CD4-positive, alpha-beta memory T cell (primary cell): Measurements from ENCODE around the gene RAD9A. TPM values are rescaled to one million over a fixed set of nuclear protein-coding genes. Genes with fewer than 3 reads are reported as not detected.
A peak's percentile ranks its signal among the peaks of the same experiment; 100 is the strongest.

Source experiments
- CTCF ChIA-PET: fragments of 350-600 bp; sonication (Branson Sonifier 250); formaldehyde crosslinking; loops from one replicate; lab custom pipeline; 2021; ENCODE audit warnings: inconsistent platforms; ENCODE audit not compliant: partially characterized antibody; lab: Charles Lee
- POLR2A ChIA-PET: fragments of 350-600 bp; sonication (Branson Sonifier 250); formaldehyde crosslinking; loops from one replicate; lab custom pipeline; 2021; ENCODE audit not compliant: partially characterized antibody; lab: Charles Lee
- DNase-seq, 5 donors: peaks; one replicate each; pipeline versions ENCODE4 v3.0.0 to v3.0.0-alpha.2; 2020 to 2022; ENCODE audit warnings: mixed read lengths in 1 of 5
- H3K27ac ChIP-seq: one replicate; pipeline ENCODE4 v1.7.0; 2013; ENCODE audit warnings: low read depth, low read length
- H3K27me3 ChIP-seq: 2 replicates; pipeline ENCODE4 v1.7.0; 2013; ENCODE audit warnings: mild to moderate bottlenecking, low read length, moderate library complexity; ENCODE audit not compliant: insufficient read depth
- H3K36me3 ChIP-seq: 2 replicates; pipeline ENCODE4 v1.7.0; 2013; ENCODE audit warnings: mild to moderate bottlenecking, low read length, moderate library complexity; ENCODE audit not compliant: insufficient read depth
- H3K4me1 ChIP-seq: 2 replicates; pipeline ENCODE4 v1.7.0; 2013; ENCODE audit warnings: mild to moderate bottlenecking, low read length, moderate library complexity; ENCODE audit not compliant: insufficient read depth
- H3K4me3 ChIP-seq, 2 donors: one replicate each; pipeline ENCODE4 v1.7.0; 2013; ENCODE audit warnings: low read length in 2 of 2, mild to moderate bottlenecking in 1 of 2
- H3K9me3 ChIP-seq, 2 donors: one replicate each; pipeline ENCODE4 v1.7.0; 2013; ENCODE audit warnings: low read length in 2 of 2, control low read depth in 1 of 2; ENCODE audit not compliant: control insufficient read depth in 1 of 2
- H3K27ac Mint-ChIP-seq, 7 donors: one replicate each; pipeline ENCODE4 v1.8.0; 2020 to 2021; ENCODE audit warnings: mixed read lengths in 7 of 7, mild to moderate bottlenecking in 6 of 7, inconsistent platforms in 3 of 7, moderate library complexity in 3 of 7
- H3K27me3 Mint-ChIP-seq, 2 donors: one replicate each; pipeline ENCODE4 v1.8.0; 2020 to 2021; ENCODE audit warnings: mixed read lengths in 2 of 2
- H3K36me3 Mint-ChIP-seq, 2 donors: one replicate each; pipeline ENCODE4 v1.8.0; 2020 to 2021; ENCODE audit warnings: mixed read lengths in 2 of 2, inconsistent platforms in 1 of 2, mild to moderate bottlenecking in 1 of 2
- H3K4me1 Mint-ChIP-seq, 4 donors: one replicate each; pipeline ENCODE4 v1.8.0; 2020 to 2021; ENCODE audit warnings: mixed read lengths in 4 of 4, mild to moderate bottlenecking in 1 of 4
- H3K4me3 Mint-ChIP-seq, 8 donors: one replicate each; pipeline ENCODE4 v1.8.0; 2020 to 2021; ENCODE audit warnings: mixed read lengths in 8 of 8, mild to moderate bottlenecking in 7 of 8, moderate library complexity in 6 of 8, inconsistent platforms in 3 of 8
- H3K9me3 Mint-ChIP-seq, 8 donors: one replicate each; pipeline ENCODE4 v1.8.0; 2020 to 2021; ENCODE audit warnings: mixed read lengths in 8 of 8, mild to moderate bottlenecking in 5 of 8, inconsistent platforms in 3 of 8, moderate library complexity in 1 of 8
- intact Hi-C: fragments of 100-400 bp; cut with micrococcal nuclease; formaldehyde crosslinking; loops from one replicate; pipeline ENCODE4 v1.15.1; 2023
- polyA plus RNA-seq, 2 donors: library from polyadenylated mRNA; unstranded; fragments of 300-500 nt; fragmentation: Illumina TruSeq; gene quantifications; one replicate each; pipeline ENCODE4 v1.2.3, GENCODE V29; 2021
- total RNA-seq, 2 experiments: library from RNA; stranded (reverse); gene quantifications; one replicate each; pipeline ENCODE4 v1.2.3, GENCODE V29; 2021

RAD9A gene
- total and polyA plus RNA-seq, 4 experiments from 2014 or later = 6.7 to 55.9 (median 30.0) TPM

GRCh38 chr11:67373648-67374570 is 17.9 kb upstream of the RAD9A start:
- POLR2A ChIA-PET = interaction anchor here (0.6 to 19.7 kb wide), 20 partner anchors 8 to 707 kb away, joined by 3 to 449 read pairs (median 6); partner anchors contain the start of genes ANKRD13D, PITPNM1, POLD4 and PPP1CA
- Mint-ChIP-seq H3K36me3 (peaks cover 0 to 10% of the 10 kb centered on the region in 2 donors), H3K4me3 (peak overlapping the region; percentile 89 to 99 (median 95)), H3K9me3 (peaks cover 0 to 2% (median 0%) of the 10 kb centered on the region in 8 donors), H3K27me3 (peaks cover 4% of the 10 kb centered on the region in 2 donors), H3K4me1 (peaks cover 38 to 69% (median 44%) of the 10 kb centered on the region in 4 donors), H3K27ac (peak overlapping the region; percentile 92 to 99 (median 97))
- H3K9me3 ChIP-seq = no peaks in the 10 kb centered on the region
- H3K27me3 ChIP-seq = no peaks in the 10 kb centered on the region
- peak; percentile 83 to 97 (median 87) for DNase-seq
- peak overlapping the region; percentile 75 for H3K27ac ChIP-seq
- CTCF ChIA-PET = interaction anchor here (1.1 to 24.8 kb wide), 7 partner anchors 9 to 111 kb away, joined by 3 to 1065 read pairs (median 16); partner anchors contain the start of gene POLD4
- intact Hi-C loops = loop anchor here (1.0 to 5.0 kb wide), 2 partner anchors 21 to 107 kb away; partner anchors contain the start of genes GRK2 and POLD4
- H3K4me3 ChIP-seq = peak overlapping the region; percentile 34 to 63
- peaks cover 55% of the 10 kb centered on the region for H3K4me1 ChIP-seq
- no peaks in the 10 kb centered on the region for H3K36me3 ChIP-seq

- intact Hi-C loops = loop anchor here (5.0 kb wide), 1 partner anchor 107 kb away; the partner anchor contains the start of gene GRK2
- Mint-ChIP-seq H3K9me3 (peaks cover 0 to 2% (median 0%) of the 10 kb centered on the region in 8 donors), H3K4me3 (peak overlapping the region; percentile 26 to 95 (median 84)), H3K36me3 (peaks cover 0 to 10% of the 10 kb centered on the region in 2 donors), H3K4me1 (peaks cover 31 to 61% (median 36%) of the 10 kb centered on the region in 4 donors), H3K27ac (peak overlapping the region in 6 of 7 donors; percentile 57 to 97 (median 82)), H3K27me3 (peaks cover 4% of the 10 kb centered on the region in 2 donors)
- H3K4me3 ChIP-seq = peak overlapping the region in 1 of 2 donors; percentile 63
- no peaks in the 10 kb centered on the region for H3K36me3 ChIP-seq
- DNase-seq = no peak
- no peaks in the 10 kb centered on the region for H3K27me3 ChIP-seq
- H3K9me3 ChIP-seq = no peaks in the 10 kb centered on the region
- H3K4me1 ChIP-seq = peaks cover 47% of the 10 kb centered on the region
- H3K27ac ChIP-seq = no peak overlapping the region
- CTCF ChIA-PET = interaction anchor here (1.6 to 24.8 kb wide), 5 partner anchors 8 to 112 kb away, joined by 10 to 1065 read pairs (median 22); partner anchors contain the start of gene POLD4
- POLR2A ChIA-PET = interaction anchor here (1.2 to 19.7 kb wide), 13 partner anchors 7 to 131 kb away, joined by 3 to 449 read pairs (median 7); partner anchors contain the start of genes PITPNM1, POLD4, PPP1CA and PTPRCAP
Measured at GRCh38 chr11:67374571-67375281, 17.1 kb upstream of the RAD9A start.

- no peaks in the 10 kb centered on the region for H3K9me3 ChIP-seq
- peak in 1 of 5 donors; percentile 31 for DNase-seq
- intact Hi-C loops = no loop called here
- H3K4me1 Mint-ChIP-seq = peaks cover 25 to 53% (median 29%) of the 10 kb centered on the region in 4 donors
- H3K27ac ChIP-seq = no peak overlapping the region
- peaks cover 0 to 2% (median 0%) of the 10 kb centered on the region in 8 donors for H3K9me3 Mint-ChIP-seq
- H3K4me1 ChIP-seq = peaks cover 39% of the 10 kb centered on the region
- H3K4me3 Mint-ChIP-seq = peak overlapping the region in 4 of 8 donors; percentile 21 to 66 (median 52)
- H3K27me3 Mint-ChIP-seq = peaks cover 4% of the 10 kb centered on the region in 2 donors
- ChIA-PET CTCF (interaction anchor here (1.1 to 24.8 kb wide), 4 partner anchors 11 to 30 kb away, joined by 4 to 1065 read pairs (median 70); partner anchors contain the start of genes POLD4 and PPP1CA), POLR2A (interaction anchor here (0.8 to 19.7 kb wide), 6 partner anchors 14 to 135 kb away, joined by 3 to 449 read pairs (median 5); partner anchors contain the start of genes POLD4 and RAD9A)
- H3K36me3 Mint-ChIP-seq = peaks cover 0 to 10% of the 10 kb centered on the region in 2 donors
- no peak overlapping the region for H3K4me3 ChIP-seq
- no peaks in the 10 kb centered on the region for H3K27me3 ChIP-seq
- H3K36me3 ChIP-seq = no peaks in the 10 kb centered on the region
- peak overlapping the region in 5 of 7 donors; percentile 37 to 89 (median 53) for H3K27ac Mint-ChIP-seq
Measured at GRCh38 chr11:67375320-67376055, 16.3 kb upstream of the RAD9A start.

GRCh38 chr11:67376063-67376820 is 15.5 kb upstream of the RAD9A start:
- H3K27ac ChIP-seq = no peak overlapping the region
- intact Hi-C loops = no loop called here
- Mint-ChIP-seq H3K9me3 (peaks cover 0 to 2% (median 0%) of the 10 kb centered on the region in 8 donors), H3K4me1 (peaks cover 20 to 46% (median 24%) of the 10 kb centered on the region in 4 donors), H3K4me3 (peak overlapping the region in 1 of 8 donors; percentile 61), H3K27ac (peak overlapping the region in 6 of 7 donors; percentile 30 to 89 (median 48)), H3K27me3 (peaks cover 4% of the 10 kb centered on the region in 2 donors), H3K36me3 (peaks cover 0 to 9% of the 10 kb centered on the region in 2 donors)
- no peaks in the 10 kb centered on the region for H3K9me3 ChIP-seq
- H3K4me1 ChIP-seq = peaks cover 32% of the 10 kb centered on the region
- no peak overlapping the region for H3K4me3 ChIP-seq
- ChIA-PET POLR2A (interaction anchor here (0.8 to 19.7 kb wide), 7 partner anchors 15 to 136 kb away, joined by 3 to 449 read pairs (median 5); partner anchors contain the start of genes POLD4 and RAD9A), CTCF (interaction anchor here (1.1 to 24.8 kb wide), 4 partner anchors 10 to 30 kb away, joined by 4 to 1065 read pairs (median 70); partner anchors contain the start of genes POLD4 and PPP1CA)
- peak in 1 of 5 donors; percentile 9 for DNase-seq
- H3K36me3 ChIP-seq = no peaks in the 10 kb centered on the region
- H3K27me3 ChIP-seq = no peaks in the 10 kb centered on the region

GRCh38 chr11:67376873-67377808 is 14.6 kb upstream of the RAD9A start:
- Mint-ChIP-seq H3K27ac (peak overlapping the region in 5 of 7 donors; percentile 13 to 84 (median 53)), H3K9me3 (peaks cover 0 to 2% (median 0%) of the 10 kb centered on the region in 8 donors), H3K4me1 (peaks cover 13 to 37% (median 18%) of the 10 kb centered on the region in 4 donors), H3K4me3 (no peak overlapping the region), H3K27me3 (peaks cover 3 to 4% of the 10 kb centered on the region in 2 donors), H3K36me3 (peaks cover 0 to 4% of the 10 kb centered on the region in 2 donors)
- intact Hi-C loops = no loop called here
- ChIA-PET POLR2A (interaction anchor here (0.9 to 19.7 kb wide), 6 partner anchors 15 to 137 kb away, joined by 3 to 449 read pairs (median 4); partner anchors contain the start of gene POLD4), CTCF (interaction anchor here (0.8 to 24.8 kb wide), 5 partner anchors 9 to 31 kb away, joined by 4 to 1065 read pairs (median 9); partner anchors contain the start of genes POLD4 and PPP1CA)
- H3K4me1 ChIP-seq = peaks cover 23% of the 10 kb centered on the region
- no peak overlapping the region for H3K4me3 ChIP-seq
- H3K27ac ChIP-seq = no peak overlapping the region
- no peaks in the 10 kb centered on the region for H3K9me3 ChIP-seq
- no peaks in the 10 kb centered on the region for H3K36me3 ChIP-seq
- no peaks in the 10 kb centered on the region for H3K27me3 ChIP-seq
- DNase-seq = peak in 1 of 5 donors; percentile 15
